HG03045 (cell line): ENCODE results near the gene KBTBD2.
"Not testable (repeated sequence)": the region's sequence is repeated elsewhere in the genome, so short reads cannot be mapped to it uniquely, and the experiment has no call there.

Experiments
- ATAC-seq: cut with Tn5 transposase; IDR thresholded peaks from one replicate; pipeline ENCODE4 v1.9.1; 2021; ENCODE audit warnings: mild to moderate bottlenecking, moderate library complexity; ENCODE audit not compliant: unreplicated experiment

The KBTBD2 gene

GRCh38 chr7:32891043-32891799 lies at the start of gene KBTBD2:
Gene KBTBD2, minus strand, starts transcription at chr7:32891760. Its CDS starts 12,156 bp downstream, at chr7:32879604.
- ATAC-seq, result peak; percentile 59

- no peak for ATAC-seq
Observed at GRCh38 chr7:32941181-32941580, 49.6 kb upstream of the KBTBD2 start.

- ATAC-seq, result no peak
Observed at GRCh38 chr7:32937344-32938174, 46.0 kb upstream of the KBTBD2 start.

- ATAC-seq, result no peak
Observed at GRCh38 chr7:32936689-32937088, 45.1 kb upstream of the KBTBD2 start.

GRCh38 chr7:32935558-32935957 lies 44.0 kb upstream of the KBTBD2 start:
- no peak for ATAC-seq

GRCh38 chr7:32930378-32930777 lies 38.8 kb upstream of the KBTBD2 start:
- no peak for ATAC-seq

- no peak for ATAC-seq
Observed at GRCh38 chr7:32929430-32930143, 38.0 kb upstream of the KBTBD2 start.

- no peak for ATAC-seq
Observed at GRCh38 chr7:32928785-32929298, 37.3 kb upstream of the KBTBD2 start.

GRCh38 chr7:32921896-32922295 lies 30.3 kb upstream of the KBTBD2 start:
- no peak for ATAC-seq

- not testable (repeated sequence) for ATAC-seq
Observed at GRCh38 chr7:32916994-32917393, 25.4 kb upstream of the KBTBD2 start.

GRCh38 chr7:32916006-32916405 lies 24.4 kb upstream of the KBTBD2 start:
- no peak for ATAC-seq

- ATAC-seq, result no peak
Observed at GRCh38 chr7:32915041-32915536, 23.5 kb upstream of the KBTBD2 start.

GRCh38 chr7:32914184-32914583 lies 22.6 kb upstream of the KBTBD2 start:
- no peak for ATAC-seq

GRCh38 chr7:32910195-32910594 lies 18.6 kb upstream of the KBTBD2 start:
- no peak for ATAC-seq

GRCh38 chr7:32905175-32905662 lies 13.7 kb upstream of the KBTBD2 start:
- no peak for ATAC-seq

- ATAC-seq, result no peak
Observed at GRCh38 chr7:32901629-32902028, 10.1 kb upstream of the KBTBD2 start.

GRCh38 chr7:32900433-32900995 lies 9.0 kb upstream of the KBTBD2 start:
- no peak for ATAC-seq

- ATAC-seq, result not testable (repeated sequence)
Observed at GRCh38 chr7:32897376-32897775, 5.8 kb upstream of the KBTBD2 start.

- ATAC-seq, result no peak
Observed at GRCh38 chr7:32896564-32897347, 5.2 kb upstream of the KBTBD2 start.

GRCh38 chr7:32894171-32894570 lies 2.6 kb upstream of the KBTBD2 start:
- ATAC-seq, result no peak
